GM12892 (cell line): ENCODE data around the gene ADORA2A.

ENCODE experiments used
- POLR2A ChIP-seq: IDR thresholded peaks from 2 replicates; pipeline ENCODE4 v1.6.1; 2011; ENCODE audit warnings: low read depth, low read length, control low read depth
- POLR2AphosphoS5 ChIP-seq: IDR thresholded peaks from 2 replicates; pipeline ENCODE4 v1.6.1; 2011; ENCODE audit warnings: low read depth, low read length, control low read depth
- TAF1 ChIP-seq: IDR thresholded peaks from 2 replicates; pipeline ENCODE4 v1.6.1; 2011; ENCODE audit warnings: low read depth, mild to moderate bottlenecking, control low read depth, low read length, borderline replicate concordance

GRCh38 chr22:24455039-24455438 is 27.6 kb downstream of the ADORA2A start:
- TF ChIP-seq POLR2A (no peak), TAF1 (no peak), POLR2AphosphoS5 (no peak)
